ENCODE results near the gene GAGE12C.
"Not testable (repeated sequence)": the region's sequence is repeated elsewhere in the genome, so short reads cannot be mapped to it uniquely, and the experiment has no call there.

- not testable (repeated sequence) for TF ChIP-seq POLR2A, POLR2AphosphoS5 (IDR thresholded peaks at IDR 0.05)
Observed at GRCh38 chrX:49569152-49569551, 37.2 kb downstream of the GAGE12C start.

Data from gastroesophageal sphincter (tissue), 2 donors.